SU-DHL-6 (cell line): ENCODE measurements around the gene DLG2.

Source experiments
- H2AFZ ChIP-seq: fragments of 200-600 bp; sonication (generic); 2 replicates; pipeline ENCODE4 v1.6.1; 2014; ENCODE audit warnings: low read depth, mild to moderate bottlenecking, moderate library complexity, mixed read lengths, antibody characterized with exemption, low read length; ENCODE audit not compliant: severe bottlenecking
- H3F3A ChIP-seq: fragments of 200-600 bp; shearing (Covaris generic); 2 replicates; pipeline ENCODE4 v1.6.0; 2016; ENCODE audit warnings: antibody characterized with exemption, mild to moderate bottlenecking; ENCODE audit not compliant: insufficient read depth
- H3K27ac ChIP-seq: fragments of 200-600 bp; sonication (generic); 2 replicates; pipeline ENCODE4 v1.5.1; 2016; ENCODE audit warnings: low read depth, mild to moderate bottlenecking, low read length, moderate library complexity, mixed read lengths
- H3K27me3 ChIP-seq: fragments of 200-600 bp; sonication (generic), shearing (Covaris generic); 2 replicates; pipeline ENCODE4 v1.6.0; 2014; ENCODE audit warnings: mild to moderate bottlenecking, low read length
- H3K36me3 ChIP-seq: fragments of 200-600 bp; sonication (generic); 2 replicates; pipeline ENCODE4 v1.6.1; 2014; ENCODE audit warnings: mild to moderate bottlenecking, low read length, mixed read lengths
- H3K4me2 ChIP-seq: fragments of 300-600, 200-600 bp; shearing (Covaris generic), sonication (generic); 2 replicates; pipeline ENCODE4 v1.6.0; 2014; ENCODE audit warnings: low read length, low read depth, mild to moderate bottlenecking; ENCODE audit not compliant: poor library complexity, severe bottlenecking
- H3K4me3 ChIP-seq: fragments of 200-600 bp; sonication (generic); 2 replicates; pipeline ENCODE4 v1.5.1; 2014; ENCODE audit warnings: antibody characterized with exemption, low read length, mild to moderate bottlenecking, mixed read lengths; ENCODE audit not compliant: insufficient read depth, poor library complexity, severe bottlenecking
- H3K79me2 ChIP-seq: fragments of 200-600 bp; sonication (generic); 2 replicates; pipeline ENCODE4 v1.6.1; 2014; ENCODE audit warnings: mild to moderate bottlenecking, low read length, moderate library complexity; ENCODE audit not compliant: insufficient read depth
- H3K9ac ChIP-seq: fragments of 200-600 bp; sonication (generic); 2 replicates; pipeline ENCODE4 v1.7.0; 2014; ENCODE audit warnings: mild to moderate bottlenecking, low read length
- H3K9me2 ChIP-seq: fragments of 200-600 bp; sonication (generic); replicated peaks from 2 replicates; pipeline ENCODE4 v1.6.1; 2014; ENCODE audit warnings: low read length; ENCODE audit not compliant: insufficient read depth
- H3K9me3 ChIP-seq: fragments of 200-600 bp; sonication (generic); 2 replicates; pipeline ENCODE4 v1.6.1; 2014; ENCODE audit warnings: low read length, mixed read lengths; ENCODE audit not compliant: insufficient read depth
- H4K20me1 ChIP-seq: fragments of 200-600 bp; sonication (generic); 2 replicates; pipeline ENCODE4 v1.6.1; 2014; ENCODE audit warnings: low read depth, mild to moderate bottlenecking, antibody characterized with exemption, low read length, moderate library complexity, mixed read lengths
- CTCF ChIP-seq: fragments of 200-600 bp; sonication (generic); IDR thresholded peaks from one replicate; pipeline ENCODE4 v1.5.1; 2017; ENCODE audit warnings: antibody characterized with exemption, mild to moderate bottlenecking, low read length, moderate library complexity; ENCODE audit not compliant: insufficient read depth, poor library complexity, severe bottlenecking
- EZH2phosphoT487 ChIP-seq: fragments of 200-600 bp; sonication (generic), shearing (Covaris generic); conservative IDR thresholded peaks from 2 replicates; pipeline ENCODE4 v1.6.1; 2018; ENCODE audit warnings: mild to moderate bottlenecking, antibody characterized with exemption, low read length, moderate library complexity, mixed read lengths

The DLG2 gene

GRCh38 chr11:83471831-83472727, 2155.1 kb downstream of the DLG2 start:
- H3F3A ChIP-seq, result no peaks in the 10 kb centered on the region; the same call in 1 of the 2 replicates
- no peaks in the 10 kb centered on the region for H3K27me3 ChIP-seq
- H3K4me3 ChIP-seq, result no peak overlapping the region
- no peaks in the 10 kb centered on the region for H3K9me2 ChIP-seq
- no peak overlapping the region for H3K4me2 ChIP-seq
- no peaks in the 10 kb centered on the region for H3K9me3 ChIP-seq
- H4K20me1 ChIP-seq, result no peaks in the 10 kb centered on the region
- no peak overlapping the region for H2AFZ ChIP-seq
- H3K27ac ChIP-seq, result no peak overlapping the region
- H3K9ac ChIP-seq, result no peak overlapping the region
- no peaks in the 10 kb centered on the region for H3K36me3 ChIP-seq
- no peak for TF ChIP-seq CTCF
- TF ChIP-seq EZH2phosphoT487, result no peak
- H3K79me2 ChIP-seq, result no peaks in the 10 kb centered on the region

- H3K27me3 ChIP-seq, result no peaks in the 10 kb centered on the region
- no peaks in the 10 kb centered on the region for H3K9me2 ChIP-seq
- no peak overlapping the region for H3K27ac ChIP-seq
- H3K4me2 ChIP-seq, result no peak overlapping the region
- H3K9ac ChIP-seq, result no peak overlapping the region
- no peak for TF ChIP-seq CTCF
- TF ChIP-seq EZH2phosphoT487, result no peak
- H3K4me3 ChIP-seq, result no peak overlapping the region
- no peaks in the 10 kb centered on the region; the same call in 1 of the 2 replicates for H3F3A ChIP-seq
- H3K9me3 ChIP-seq, result no peaks in the 10 kb centered on the region
- H3K79me2 ChIP-seq, result no peaks in the 10 kb centered on the region
- H4K20me1 ChIP-seq, result no peaks in the 10 kb centered on the region
- H2AFZ ChIP-seq, result no peak overlapping the region
- no peaks in the 10 kb centered on the region for H3K36me3 ChIP-seq
These were observed 2159.3 kb downstream of the DLG2 start for GRCh38 chr11:83467837-83468236.

GRCh38 chr11:83464160-83464944, 2162.8 kb downstream of the DLG2 start:
- no peaks in the 10 kb centered on the region for H4K20me1 ChIP-seq
- H3F3A ChIP-seq, result no peaks in the 10 kb centered on the region; the same call in 1 of the 2 replicates
- TF ChIP-seq EZH2phosphoT487 (no peak), CTCF (no peak)
- no peak overlapping the region for H3K9ac ChIP-seq
- no peak overlapping the region for H3K4me3 ChIP-seq
- no peaks in the 10 kb centered on the region for H3K36me3 ChIP-seq
- no peaks in the 10 kb centered on the region for H3K9me3 ChIP-seq
- H3K27ac ChIP-seq, result no peak overlapping the region
- H3K9me2 ChIP-seq, result no peaks in the 10 kb centered on the region
- no peaks in the 10 kb centered on the region for H3K79me2 ChIP-seq
- no peaks in the 10 kb centered on the region for H3K27me3 ChIP-seq
- no peak overlapping the region for H3K4me2 ChIP-seq
- H2AFZ ChIP-seq, result no peak overlapping the region
